K562 (cell line): ENCODE results near the gene ARL3. TPM values are rescaled to one million over a fixed set of nuclear protein-coding genes. Genes with fewer than 3 reads are reported as not detected.

Experiments used
- ATAC-seq: fragments of 200-7000 bp; cut with Tn5 transposase; 3 replicates; pipeline ENCODE4 v1.9.1; 2020; ENCODE audit warnings: moderate library complexity
- BruUV-seq: library from RNA; stranded (reverse); fragments of 400-500 nt; replicated peaks from 2 replicates; lab custom pipeline; 2021; lab: Mats Ljungman, UMichigan
- CTCF ChIA-PET: fragments of 300-600 bp; formaldehyde crosslinking; extraction: SDS; loops from one replicate; lab custom pipeline; 2021; ENCODE audit warnings: low intra/inter-chr PET ratio; lab: Yijun Ruan, JAX
- POLR2A ChIA-PET: fragments of 300-600, 350-650 bp; sonication (Branson Sonifier 250); formaldehyde crosslinking; extraction: SDS; loops from one replicate; lab custom pipeline; 2021; ENCODE audit warnings: antibody characterized with exemption, inconsistent platforms; lab: Yijun Ruan, JAX
- DNase-seq, 4 experiments: peaks; one replicate each; pipeline versions ENCODE4 v3.0.0 to v3.0.0-alpha.2; 2011 to 2018; ENCODE audit warnings: low spot score in 3 of 4, mixed read lengths in 3 of 4; ENCODE audit errors: extremely low read depth in 1 of 4
- FAIRE-seq: peaks from 2 replicates; lab custom pipeline; 2011; peaks lifted over from hg19 to GRCh38; lab: Jason Lieb, UNC
- H2AFZ ChIP-seq: 2 replicates; pipeline ENCODE4 v1.6.0; 2011; ENCODE audit warnings: low read depth, low read length, control low read depth, inconsistent platforms
- H3K27ac ChIP-seq: fragments of 200-600 bp; 3 replicates; pipeline ENCODE4 v1.8.0; 2011; ENCODE audit warnings: low read depth, mild to moderate bottlenecking, control low read depth, inconsistent platforms, low read length, moderate library complexity, mixed read lengths; ENCODE audit errors: extremely low read depth
- H3K27me3 ChIP-seq, 2 experiments: fragments of 300-600 bp in 1 of 2; 2 replicates in 1 of 2; 3 replicates in 1 of 2; pipeline versions ENCODE4 v1.6.0 to v1.8.0; 2011; ENCODE audit warnings: inconsistent platforms in 2 of 2, low read length in 2 of 2, mild to moderate bottlenecking in 1 of 2, mixed read lengths in 1 of 2, moderate library complexity in 1 of 2; ENCODE audit not compliant: control insufficient read depth in 2 of 2, insufficient read depth in 2 of 2
- H3K36me3 ChIP-seq: fragments of 300-600 bp; 3 replicates; pipeline ENCODE4 v1.8.0; 2011; ENCODE audit warnings: mild to moderate bottlenecking, low read length, inconsistent platforms; ENCODE audit not compliant: control insufficient read depth, insufficient read depth
- H3K4me1 ChIP-seq, 2 experiments: fragments of 200-600 bp in 1 of 2; replicated peaks in 1 of 2; 2 replicates in 1 of 2; 3 replicates in 1 of 2; pipeline versions ENCODE4 v1.5.1 to v1.8.0; 2011; ENCODE audit warnings: inconsistent platforms in 2 of 2, low read length in 2 of 2, mild to moderate bottlenecking in 1 of 2, mixed read lengths in 1 of 2, moderate library complexity in 1 of 2; ENCODE audit not compliant: control insufficient read depth in 2 of 2, insufficient read depth in 2 of 2
- H3K4me2 ChIP-seq: 2 replicates; pipeline ENCODE4 v1.6.1; 2011; ENCODE audit warnings: low read length, control low read depth, inconsistent platforms, mixed read lengths; ENCODE audit not compliant: insufficient read depth
- H3K4me3 ChIP-seq: fragments of 200-600 bp; sonication (generic), shearing (Covaris generic); 2 replicates; pipeline ENCODE4 v1.5.1; 2016; ENCODE audit warnings: control low read depth, inconsistent platforms
- H3K79me2 ChIP-seq: fragments of 200-600 bp; 3 replicates; pipeline ENCODE4 v1.8.0; 2011; ENCODE audit warnings: low read length, inconsistent platforms; ENCODE audit not compliant: control insufficient read depth, insufficient read depth
- H3K9ac ChIP-seq, 2 experiments: 2 replicates each; pipeline versions ENCODE4 v1.6.0 to v1.6.1; 2011; ENCODE audit warnings: low read depth in 2 of 2, low read length in 2 of 2, control low read depth in 1 of 2, inconsistent platforms in 1 of 2, mild to moderate bottlenecking in 1 of 2, mixed read lengths in 1 of 2; ENCODE audit not compliant: insufficient read depth in 1 of 2
- H3K9me1 ChIP-seq: one replicate; pipeline ENCODE4 v1.6.0; 2011; ENCODE audit warnings: inconsistent platforms, mild to moderate bottlenecking, low read length, moderate library complexity; ENCODE audit not compliant: control insufficient read depth, insufficient read depth
- H3K9me3 ChIP-seq: replicated peaks from 2 replicates; pipeline ENCODE4 v1.5.1; 2011; ENCODE audit warnings: low read depth, low read length, inconsistent platforms; ENCODE audit not compliant: control insufficient read depth, insufficient read depth
- H4K20me1 ChIP-seq: replicated peaks from 2 replicates; pipeline ENCODE4 v1.6.1; 2011; ENCODE audit warnings: low read length, inconsistent platforms, mixed read lengths; ENCODE audit not compliant: control insufficient read depth, insufficient read depth
- CHD1 ChIP-seq: fragments of 200-600 bp; sonication (generic); IDR thresholded peaks from one replicate; pipeline ENCODE4 v1.6.1; 2012; ENCODE audit warnings: mild to moderate bottlenecking, moderate library complexity, low read length, inconsistent platforms
- ESRRB ChIP-seq: fragments of 250-450 bp; sonication (Bioruptor Pico); IDR thresholded peaks from 2 replicates; pipeline ENCODE4 v1.5.0; 2020; ENCODE audit warnings: mild to moderate bottlenecking, moderate library complexity, borderline replicate concordance
- GMEB1 ChIP-seq: fragments of 250-450 bp; sonication (Bioruptor Pico); IDR thresholded peaks from 2 replicates; pipeline ENCODE4 v1.4.0; 2020; ENCODE audit warnings: mild to moderate bottlenecking
- HCFC1 ChIP-seq: IDR thresholded peaks from 2 replicates; pipeline ENCODE4 v1.6.1; 2012; ENCODE audit warnings: low read depth, low read length, improper control_type of control experiment
- NRF1 ChIP-seq, 2 experiments: fragments of 450-650 bp; IDR thresholded peaks in 1 of 2; conservative IDR thresholded peaks in 1 of 2; 2 replicates each; pipeline ENCODE4 v1.6.1; 2014; ENCODE audit warnings: mild to moderate bottlenecking in 2 of 2
- ZBTB34 ChIP-seq: fragments of 250-450 bp; sonication (Bioruptor Pico); IDR thresholded peaks from 2 replicates; pipeline ENCODE4 v1.8.0; 2021; ENCODE audit warnings: mild to moderate bottlenecking, moderate library complexity
- ZNF232 ChIP-seq: sonication (generic); formaldehyde crosslinking; IDR thresholded peaks from 2 replicates; pipeline ENCODE4 v1.8.0; 2022; ENCODE audit warnings: mild to moderate bottlenecking, missing genetic modification reagents
- ZNF436 ChIP-seq: fragments of 250-450, 450-650 bp; sonication (Bioruptor Pico); formaldehyde crosslinking; IDR thresholded peaks from 2 replicates; pipeline ENCODE4 v1.7.0; 2020; ENCODE audit warnings: mild to moderate bottlenecking
- ZNF511 ChIP-seq: sonication (generic); formaldehyde crosslinking; IDR thresholded peaks from 2 replicates; pipeline ENCODE4 v1.8.0; 2022; ENCODE audit warnings: mild to moderate bottlenecking, missing genetic modification reagents
- ZNF589 ChIP-seq: fragments of 200-800 bp; sonication (Bioruptor generic); IDR thresholded peaks from 2 replicates; pipeline ENCODE4 v1.6.1; 2016; ENCODE audit warnings: low read depth, missing genetic modification characterization, missing compliant biosample characterization
- ZNF76 ChIP-seq: fragments of 250-450 bp; sonication (Bioruptor Pico); IDR thresholded peaks from 2 replicates; pipeline ENCODE4 v1.4.0; 2020; ENCODE audit warnings: mild to moderate bottlenecking, moderate library complexity, borderline replicate concordance
- WGBS: fragments of 100-300 bp; shearing (Covaris generic); methylation state at CpG from one replicate; pipeline ENCODE4 v1.1.6; 2016; ENCODE audit warnings: low coverage, mixed read lengths; ENCODE audit not compliant: insufficient coverage; ENCODE audit errors: missing lambda C conversion rate; 5-methylcytosine and 5-hydroxymethylcytosine counted together
- in situ Hi-C: fragments of 300-500 bp; cut with MboI; formaldehyde crosslinking; loops from 4 replicates; pipeline ENCODE4 v1.15.0; 2018; ENCODE audit warnings: inconsistent platforms, mixed read lengths
- intact Hi-C: fragments of 100-400 bp; cut with micrococcal nuclease; formaldehyde crosslinking; loops from 2 replicates; pipeline ENCODE4 v1.14.2; 2022
- polyA plus RNA-seq, 8 experiments: library from polyadenylated mRNA; depleted of rRNA in 4 of 8; stranded (reverse) in 5 of 8; unstranded in 3 of 8; fragments of >200 nt; fragmentation: Nextera tagmentation in 2 of 8; fragmentation: Illumina TruSeq in 1 of 8; extraction: Ambion mirVana in 2 of 8; extraction: Trizol in 1 of 8; gene quantifications; 2 replicates each; pipeline versions ENCODE4 v1.2.1 to v1.2.3, GENCODE V29; 2011 to 2014; ENCODE audit warnings: inconsistent platforms in 1 of 8, missing spikeins in 1 of 8
- total RNA-seq, 7 experiments: library from RNA; depleted of rRNA in 6 of 7; stranded (reverse); fragments of >200 nt in 6 of 7; fragmentation: Illumina TruSeq in 2 of 7; extraction: Trizol in 2 of 7; gene quantifications; 2 replicates each; pipeline versions ENCODE4 v1.2.1 to v1.2.3, GENCODE V29; 2011 to 2021; ENCODE audit warnings: low replicate concordance in 1 of 7
- TF ChIP-seq, protein P1 (sequence below): fragments of 250-450 bp; sonication (Bioruptor Pico); IDR thresholded peaks from 2 replicates; pipeline ENCODE4 v1.4.0; 2020; ENCODE audit warnings: mild to moderate bottlenecking, moderate library complexity, borderline replicate concordance

ARL3 gene
- total and polyA plus RNA-seq, 9 of the 15 experiments (the other 6 are each of a cell fraction or from before 2014, with no cell fraction given): 2.9 to 8.9 (median 4.8) TPM

- Histone ChIP-seq H2AFZ (no peak overlapping the region), H3K4me2 (no peak overlapping the region), H3K9me1 (peaks cover 2% of the 10 kb centered on the region), H3K4me1 (peaks cover 3 to 54% of the 10 kb centered on the region in 2 experiments; a peak in 4 of 5 replicates), H3K4me3 (no peak overlapping the region), H3K27me3 (no peaks in the 10 kb centered on the region), H3K36me3 (peaks cover 37% of the 10 kb centered on the region; the same call in 2 of the 3 replicates), H3K9ac (peak overlapping the region in 1 of 2 experiments; percentile 45; a peak in 2 of 4 replicates), H4K20me1 (0 out of 2 replicates have a peak, but pooled peaks cover 4% of the 10 kb centered on the region), H3K9me3 (no peaks in the 10 kb centered on the region), H3K27ac (no peak overlapping the region), H3K79me2 (peaks cover 71% of the 10 kb centered on the region)
- 87% methylated on average over 5 of the region's 11 CpGs for WGBS
- POLR2A ChIA-PET: interaction anchor here (1.0 to 1.2 kb wide), 2 partner anchors 8 to 10 kb away, joined by 3 to 4 read pairs; no protein-coding TSS in a partner anchor
- intact Hi-C loops: no loop called here
- TF ChIP-seq, protein P1, sequence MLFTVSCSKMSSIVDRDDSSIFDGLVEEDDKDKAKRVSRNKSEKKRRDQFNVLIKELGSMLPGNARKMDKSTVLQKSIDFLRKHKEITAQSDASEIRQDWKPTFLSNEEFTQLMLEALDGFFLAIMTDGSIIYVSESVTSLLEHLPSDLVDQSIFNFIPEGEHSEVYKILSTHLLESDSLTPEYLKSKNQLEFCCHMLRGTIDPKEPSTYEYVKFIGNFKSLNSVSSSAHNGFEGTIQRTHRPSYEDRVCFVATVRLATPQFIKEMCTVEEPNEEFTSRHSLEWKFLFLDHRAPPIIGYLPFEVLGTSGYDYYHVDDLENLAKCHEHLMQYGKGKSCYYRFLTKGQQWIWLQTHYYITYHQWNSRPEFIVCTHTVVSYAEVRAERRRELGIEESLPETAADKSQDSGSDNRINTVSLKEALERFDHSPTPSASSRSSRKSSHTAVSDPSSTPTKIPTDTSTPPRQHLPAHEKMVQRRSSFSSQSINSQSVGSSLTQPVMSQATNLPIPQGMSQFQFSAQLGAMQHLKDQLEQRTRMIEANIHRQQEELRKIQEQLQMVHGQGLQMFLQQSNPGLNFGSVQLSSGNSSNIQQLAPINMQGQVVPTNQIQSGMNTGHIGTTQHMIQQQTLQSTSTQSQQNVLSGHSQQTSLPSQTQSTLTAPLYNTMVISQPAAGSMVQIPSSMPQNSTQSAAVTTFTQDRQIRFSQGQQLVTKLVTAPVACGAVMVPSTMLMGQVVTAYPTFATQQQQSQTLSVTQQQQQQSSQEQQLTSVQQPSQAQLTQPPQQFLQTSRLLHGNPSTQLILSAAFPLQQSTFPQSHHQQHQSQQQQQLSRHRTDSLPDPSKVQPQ (CRISPR knock-in tag): no peak
- no peak for TF ChIP-seq HCFC1
- TF ChIP-seq ZNF589: no peak
- TF ChIP-seq GMEB1 (CRISPR knock-in tag): no peak
- TF ChIP-seq ZNF76 (CRISPR knock-in tag): no peak
- TF ChIP-seq ZBTB34 (CRISPR knock-in tag): no peak
- TF ChIP-seq ZNF511 (CRISPR knock-in tag): no peak
- no peak for TF ChIP-seq ZNF232 (CRISPR knock-in tag)
- no peak for TF ChIP-seq ESRRB (CRISPR knock-in tag)
- no peak for TF ChIP-seq CHD1
- no peak for TF ChIP-seq NRF1 (conservative IDR thresholded peaks at IDR 0.05 in 1 of 2, IDR thresholded peaks at IDR 0.05 in 1 of 2)
- no peak for TF ChIP-seq ZNF436 (CRISPR knock-in tag)
- in situ Hi-C loops: no loop called here
- BruUV-seq: no TSS peak
- no peak for FAIRE-seq
- ATAC-seq: no peak
- CTCF ChIA-PET: no interaction called here
- DNase-seq: no peak
Observed at GRCh38 chr10:102650655-102651454, 63.3 kb downstream of the ARL3 start.
